Trophoblast cell (in vitro differentiated cells and primary cell): ENCODE data around the gene AKR1C2.
A peak's percentile ranks its signal among the peaks of the same experiment; 100 is the strongest.

Experiments used
- DNase-seq, 2 donors: peaks; one replicate each; pipeline ENCODE4 v3.0.0-alpha.2; 2016
- H2AFZ ChIP-seq: 2 replicates; pipeline ENCODE4 v1.6.1; 2013; ENCODE audit warnings: low read length, moderate library complexity, mild to moderate bottlenecking; ENCODE audit not compliant: insufficient read depth, poor library complexity
- H2AK5ac ChIP-seq: 2 replicates; pipeline ENCODE4 v1.6.1; 2013; ENCODE audit warnings: mild to moderate bottlenecking, low read length
- H2BK120ac ChIP-seq: 2 replicates; pipeline ENCODE4 v1.6.1; 2013; ENCODE audit warnings: low read length, mild to moderate bottlenecking, moderate library complexity; ENCODE audit not compliant: insufficient read depth, poor library complexity
- H2BK12ac ChIP-seq: 2 replicates; pipeline ENCODE4 v1.6.1; 2013; ENCODE audit warnings: mild to moderate bottlenecking, low read length, moderate library complexity
- H2BK5ac ChIP-seq: 2 replicates; pipeline ENCODE4 v1.6.1; 2013; ENCODE audit warnings: low read length, low read depth, moderate library complexity, mild to moderate bottlenecking; ENCODE audit not compliant: poor library complexity
- H3K14ac ChIP-seq: 2 replicates; pipeline ENCODE4 v1.6.1; 2013; ENCODE audit warnings: mild to moderate bottlenecking, low read length
- H3K18ac ChIP-seq: 2 replicates; pipeline ENCODE4 v1.6.1; 2013; ENCODE audit warnings: mild to moderate bottlenecking, low read length
- H3K23ac ChIP-seq: 2 replicates; pipeline ENCODE4 v1.6.1; 2013; ENCODE audit warnings: low read length
- H3K27ac ChIP-seq: 2 replicates; pipeline ENCODE4 v1.5.1; 2013; ENCODE audit warnings: low read depth, mild to moderate bottlenecking, inconsistent platforms, low read length, moderate library complexity
- H3K27me3 ChIP-seq: 2 replicates; pipeline ENCODE4 v1.6.1; 2013; ENCODE audit warnings: inconsistent platforms, mild to moderate bottlenecking, low read length, moderate library complexity; ENCODE audit not compliant: insufficient read depth
- H3K36me3 ChIP-seq, 2 experiments: 1 replicate in 1 of 2; 2 replicates in 1 of 2; pipeline ENCODE4 v1.6.1; 2013; ENCODE audit warnings: low read length in 2 of 2, mild to moderate bottlenecking in 2 of 2, moderate library complexity in 1 of 2; ENCODE audit not compliant: insufficient read depth in 2 of 2, control insufficient read depth in 1 of 2
- H3K4ac ChIP-seq: 2 replicates; pipeline ENCODE4 v1.6.1; 2013; ENCODE audit warnings: low read depth, mild to moderate bottlenecking, low read length, moderate library complexity
- H3K4me1 ChIP-seq, 2 experiments: 1 replicate in 1 of 2; 2 replicates in 1 of 2; pipeline ENCODE4 v1.6.1; 2013; ENCODE audit warnings: low read length in 2 of 2, mild to moderate bottlenecking in 2 of 2, moderate library complexity in 1 of 2; ENCODE audit not compliant: insufficient read depth in 2 of 2, control insufficient read depth in 1 of 2
- H3K4me2 ChIP-seq: 2 replicates; pipeline ENCODE4 v1.6.1; 2013; ENCODE audit warnings: inconsistent platforms, mild to moderate bottlenecking, low read length, moderate library complexity
- H3K4me3 ChIP-seq: 2 replicates; pipeline ENCODE4 v1.5.1; 2013; ENCODE audit warnings: mild to moderate bottlenecking, low read depth, low read length, inconsistent platforms
- H3K79me1 ChIP-seq: one replicate; pipeline ENCODE4 v1.6.1; 2013; ENCODE audit warnings: low read length
- H3K79me2 ChIP-seq: 2 replicates; pipeline ENCODE4 v1.6.1; 2013; ENCODE audit warnings: low read length, mild to moderate bottlenecking; ENCODE audit not compliant: control insufficient read depth, insufficient read depth, poor library complexity
- H3K9ac ChIP-seq: 2 replicates; pipeline ENCODE4 v1.6.1; 2013; ENCODE audit warnings: mild to moderate bottlenecking, low read length
- H3K9me3 ChIP-seq: 2 replicates; pipeline ENCODE4 v1.6.1; 2013; ENCODE audit warnings: low read depth, mild to moderate bottlenecking, control low read depth, inconsistent platforms, low read length; ENCODE audit not compliant: insufficient read depth
- H4K12ac ChIP-seq: 2 replicates; pipeline ENCODE4 v1.6.1; 2013; ENCODE audit warnings: low read depth, mild to moderate bottlenecking, low read length, moderate library complexity
- H4K8ac ChIP-seq: 2 replicates; pipeline ENCODE4 v1.6.1; 2013; ENCODE audit warnings: low read depth, mild to moderate bottlenecking, low read length, moderate library complexity
- H4K91ac ChIP-seq: one replicate; pipeline ENCODE4 v1.6.1; 2013; ENCODE audit warnings: low read depth, mild to moderate bottlenecking, low read length, moderate library complexity
- WGBS: extraction: QIAGEN DNeasy Blood & Tissue Kit; methylation state at CpG from one replicate; pipeline ENCODE4 v1.1.7; 2013; ENCODE audit warnings: missing lambda C conversion rate; ENCODE audit not compliant: insufficient read length, insufficient coverage; ENCODE audit errors: extremely low coverage; 5-methylcytosine and 5-hydroxymethylcytosine counted together

Gene AKR1C2

GRCh38 chr10:5041471-5042023, 37.9 kb upstream of the AKR1C2 start:
- H3K79me2 ChIP-seq: no peaks in the 10 kb centered on the region
- H2AK5ac ChIP-seq: no peak overlapping the region
- no CpG with 5 or more reads among the region's 9 CpGs for WGBS
- H3K4me2 ChIP-seq: no peak overlapping the region
- DNase-seq: no peak
- no peaks in the 10 kb centered on the region for H3K36me3 ChIP-seq
- no peak overlapping the region for H2BK120ac ChIP-seq
- no peaks in the 10 kb centered on the region for H3K9me3 ChIP-seq
- no peak overlapping the region for H3K9ac ChIP-seq
- H3K14ac ChIP-seq: no peak overlapping the region
- H3K79me1 ChIP-seq: no peaks in the 10 kb centered on the region
- H3K23ac ChIP-seq: no peak overlapping the region
- H2BK5ac ChIP-seq: no peak overlapping the region
- H3K4ac ChIP-seq: no peak overlapping the region
- no peak overlapping the region for H3K4me3 ChIP-seq
- no peaks in the 10 kb centered on the region for H3K27me3 ChIP-seq
- no peak overlapping the region for H2BK12ac ChIP-seq
- H4K8ac ChIP-seq: no peak overlapping the region
- no peak overlapping the region for H2AFZ ChIP-seq
- no peak overlapping the region for H3K18ac ChIP-seq
- no peak overlapping the region for H4K91ac ChIP-seq
- H3K27ac ChIP-seq: no peak overlapping the region
- H4K12ac ChIP-seq: no peak overlapping the region
- no peaks in the 10 kb centered on the region for H3K4me1 ChIP-seq

GRCh38 chr10:5040781-5041470, 37.3 kb upstream of the AKR1C2 start:
- H3K9me3 ChIP-seq: no peaks in the 10 kb centered on the region
- H2BK120ac ChIP-seq: no peak overlapping the region
- no peak overlapping the region for H3K27ac ChIP-seq
- H3K4me3 ChIP-seq: no peak overlapping the region
- H2AK5ac ChIP-seq: no peak overlapping the region
- H3K4me2 ChIP-seq: no peak overlapping the region
- H3K4me1 ChIP-seq: no peaks in the 10 kb centered on the region
- H4K12ac ChIP-seq: no peak overlapping the region
- no peak overlapping the region for H2BK12ac ChIP-seq
- no peak overlapping the region for H2AFZ ChIP-seq
- no peaks in the 10 kb centered on the region for H3K79me1 ChIP-seq
- no peak overlapping the region for H4K8ac ChIP-seq
- H4K91ac ChIP-seq: no peak overlapping the region
- no peaks in the 10 kb centered on the region for H3K27me3 ChIP-seq
- H3K4ac ChIP-seq: no peak overlapping the region
- no peak overlapping the region for H3K14ac ChIP-seq
- H2BK5ac ChIP-seq: no peak overlapping the region
- no peaks in the 10 kb centered on the region for H3K79me2 ChIP-seq
- no peak overlapping the region for H3K18ac ChIP-seq
- H3K23ac ChIP-seq: no peak overlapping the region
- H3K36me3 ChIP-seq: no peaks in the 10 kb centered on the region
- WGBS: no CpG with 5 or more reads among the region's 8 CpGs
- DNase-seq: peak in 1 of 2 donors; percentile 35
- no peak overlapping the region for H3K9ac ChIP-seq

- H3K9me3 ChIP-seq: no peaks in the 10 kb centered on the region
- no peaks in the 10 kb centered on the region for H3K27me3 ChIP-seq
- H3K9ac ChIP-seq: no peak overlapping the region
- no peak overlapping the region for H3K4me3 ChIP-seq
- no peak overlapping the region for H2AK5ac ChIP-seq
- H3K79me1 ChIP-seq: no peaks in the 10 kb centered on the region
- no peak overlapping the region for H2BK12ac ChIP-seq
- no peaks in the 10 kb centered on the region for H3K4me1 ChIP-seq
- WGBS: no CpG with 5 or more reads among the region's 10 CpGs
- no peaks in the 10 kb centered on the region for H3K36me3 ChIP-seq
- no peak overlapping the region for H4K12ac ChIP-seq
- no peak overlapping the region for H2BK5ac ChIP-seq
- no peak overlapping the region for H2AFZ ChIP-seq
- no peak overlapping the region for H4K8ac ChIP-seq
- H4K91ac ChIP-seq: no peak overlapping the region
- H3K14ac ChIP-seq: no peak overlapping the region
- H3K23ac ChIP-seq: no peak overlapping the region
- H2BK120ac ChIP-seq: no peak overlapping the region
- H3K79me2 ChIP-seq: no peaks in the 10 kb centered on the region
- no peak overlapping the region for H3K18ac ChIP-seq
- no peak overlapping the region for H3K4ac ChIP-seq
- no peak overlapping the region for H3K27ac ChIP-seq
- H3K4me2 ChIP-seq: no peak overlapping the region
- no peak for DNase-seq
Measured at GRCh38 chr10:5040010-5040673, 36.5 kb upstream of the AKR1C2 start.

- no peak for DNase-seq
- Histone ChIP-seq H3K79me1 (no peaks in the 10 kb centered on the region), H3K4me1 (no peaks in the 10 kb centered on the region)
Measured at GRCh38 chr10:5038733-5039132, 35.1 kb upstream of the AKR1C2 start.

More at GRCh38 chr10:5038733-5039132, 35.1 kb upstream of the AKR1C2 start:
- Histone ChIP-seq H3K36me3 (no peaks in the 10 kb centered on the region), H2BK120ac (no peak overlapping the region), H2AFZ (no peak overlapping the region), H3K23ac (no peak overlapping the region), H4K8ac (no peak overlapping the region), H3K27ac (no peak overlapping the region), H3K27me3 (no peaks in the 10 kb centered on the region), H3K79me2 (no peaks in the 10 kb centered on the region), H2BK12ac (no peak overlapping the region), H3K9me3 (peaks cover 1% of the 10 kb centered on the region), H3K9ac (no peak overlapping the region), H4K12ac (no peak overlapping the region), H3K18ac (no peak overlapping the region), H2AK5ac (no peak overlapping the region), H3K4ac (no peak overlapping the region), H3K14ac (no peak overlapping the region), H3K4me3 (no peak overlapping the region), H3K4me2 (no peak overlapping the region), H4K91ac (no peak overlapping the region), H2BK5ac (no peak overlapping the region)
